Mucosa of descending colon (tissue), 3 donors: ENCODE data around the gene PRDM15. TPM values are rescaled to one million over a fixed set of nuclear protein-coding genes. Genes with fewer than 3 reads are reported as not detected.
A peak's percentile ranks its signal among the peaks of the same experiment; 100 is the strongest.

Experiments
- ATAC-seq: fragments of 200-7000 bp; cut with Tn5 transposase; one replicate; pipeline ENCODE4 v1.9.1; 2020; ENCODE audit warnings: mild to moderate bottlenecking, moderate library complexity
- DNase-seq, 3 donors: peaks; one replicate each; pipeline ENCODE4 v3.0.0-alpha.2; 2020
- H3K36me3 ChIP-seq: fragments of 200-600 bp; one replicate; pipeline ENCODE4 v1.8.0; 2021; ENCODE audit warnings: low read depth, mild to moderate bottlenecking
- H3K4me1 ChIP-seq: fragments of 200-600 bp; one replicate; pipeline ENCODE4 v1.8.0; 2021; ENCODE audit warnings: low read depth, mild to moderate bottlenecking
- H3K4me3 ChIP-seq: fragments of 200-600 bp; one replicate; pipeline ENCODE4 v1.8.0; 2021; ENCODE audit warnings: mild to moderate bottlenecking
- H3K9me3 ChIP-seq: fragments of 200-600 bp; one replicate; pipeline ENCODE4 v1.8.0; 2021; ENCODE audit warnings: mild to moderate bottlenecking
- CTCF ChIP-seq: fragments of 200-600 bp; IDR thresholded peaks from one replicate; pipeline ENCODE4 v1.8.0; 2022; ENCODE audit warnings: antibody characterized with exemption, mild to moderate bottlenecking
- intact Hi-C, 2 donors: fragments of 100-400 bp; cut with DNase I in 1 of 2; cut with micrococcal nuclease in 1 of 2; formaldehyde crosslinking; loops; one replicate each; pipeline versions ENCODE4 v1.11.0 to v1.11.1; 2022; cut with DNase I, micrococcal nuclease
- total RNA-seq, 3 donors: library from RNA; stranded (reverse); fragmentation: NEBNext Ultra II Directional in 2 of 3; extraction: Animal tissue kit (Norgen Biotek cat#: 25700) in 2 of 3; gene quantifications; one replicate each; pipeline versions ENCODE4 v1.2.1 to v1.2.4, GENCODE V29; 2021 to 2023
- donor health status: DM: no; HTN: no; CAD: no; lungs with moderate emphysema.
- donor health status: DM: no; HTN: no; CAD: no.
- donor health status: DM: no; HTN: yes; CAD: no.

The PRDM15 gene
- total RNA-seq, 3 donors from 2014 or later, result 7.4 to 10.3 (median 8.3) TPM

GRCh38 chr21:41832596-41833496 lies 46.3 kb downstream of the PRDM15 start:
- Histone ChIP-seq H3K4me3 (no peak overlapping the region), H3K4me1 (peaks cover 8% of the 10 kb centered on the region), H3K36me3 (no peaks in the 10 kb centered on the region), H3K9me3 (no peaks in the 10 kb centered on the region)
- intact Hi-C loops, result no loop called here
- TF ChIP-seq CTCF, result no peak
- ATAC-seq (peak; percentile 11), DNase-seq (no peak)

- TF ChIP-seq CTCF, result no peak
- ATAC-seq (peak; percentile 44), DNase-seq (no peak)
- Histone ChIP-seq H3K36me3 (no peaks in the 10 kb centered on the region), H3K4me1 (peaks cover 8% of the 10 kb centered on the region), H3K9me3 (no peaks in the 10 kb centered on the region), H3K4me3 (no peak overlapping the region)
- intact Hi-C loops, result no loop called here
Measured at GRCh38 chr21:41831866-41832595, 47.1 kb downstream of the PRDM15 start.

- peak in 1 of 3 donors; percentile 11 for DNase-seq
- peaks cover 8% of the 10 kb centered on the region for H3K4me1 ChIP-seq
- H3K4me3 ChIP-seq, result no peak overlapping the region
- TF ChIP-seq CTCF, result no peak
- ATAC-seq, result no peak
- intact Hi-C loops, result no loop called here
- H3K9me3 ChIP-seq, result no peaks in the 10 kb centered on the region
- no peaks in the 10 kb centered on the region for H3K36me3 ChIP-seq
Measured at GRCh38 chr21:41831453-41831831, 47.7 kb downstream of the PRDM15 start.

- intact Hi-C loops, result no loop called here
Measured at GRCh38 chr21:41830764-41831452, 48.2 kb downstream of the PRDM15 start.

More at GRCh38 chr21:41830764-41831452, 48.2 kb downstream of the PRDM15 start:
- peaks cover 3% of the 10 kb centered on the region for H3K4me1 ChIP-seq
- DNase-seq, result peak in 1 of 3 donors; percentile 18
- ATAC-seq, result no peak
- no peaks in the 10 kb centered on the region for H3K36me3 ChIP-seq
- H3K9me3 ChIP-seq, result no peaks in the 10 kb centered on the region
- H3K4me3 ChIP-seq, result no peak overlapping the region
- TF ChIP-seq CTCF, result no peak
